Measurements from ENCODE around the gene SLC30A4.
A peak's percentile ranks its signal among the peaks of the same experiment; 100 is the strongest.

The SLC30A4 gene

GRCh38 chr15:45476410-45476809, 46.1 kb downstream of the SLC30A4 start:
- H3K4me3 ChIP-seq (ENCODE audit: low read depth in 1 of 2, low read length in 2 of 2): no peak overlapping the region
- H3K27me3 ChIP-seq (ENCODE audit: control insufficient read depth in 1 of 2, insufficient read depth in 2 of 2, low read length in 2 of 2): no peaks in the 10 kb centered on the region
- H3K9ac ChIP-seq (ENCODE audit: low read depth in 1 of 2, low read length in 2 of 2): no peak overlapping the region
- H3K4me1 ChIP-seq (ENCODE audit: control insufficient read depth in 1 of 2, insufficient read depth in 2 of 2, low read length in 2 of 2): peaks cover 3 to 7% of the 10 kb centered on the region in 2 donors
- peaks cover 6% of the 10 kb centered on the region in 2 donors for H3K36me3 ChIP-seq (ENCODE audit: control insufficient read depth in 1 of 2, insufficient read depth in 2 of 2, low read length in 2 of 2)
- H3K27ac ChIP-seq (ENCODE audit: low read depth, low read length): no peak overlapping the region
- no peaks in the 10 kb centered on the region for H3K9me3 ChIP-seq (ENCODE audit: control insufficient read depth in 1 of 2, low read length in 2 of 2)

GRCh38 chr15:45474799-45475198, 47.8 kb downstream of the SLC30A4 start:
- no peak overlapping the region for H3K9ac ChIP-seq (ENCODE audit: low read depth in 1 of 2, low read length in 2 of 2)

GRCh38 chr15:45473068-45473467, 49.5 kb downstream of the SLC30A4 start:
- Histone ChIP-seq H3K4me3 (ENCODE audit: low read depth in 1 of 2, low read length in 2 of 2) (no peak overlapping the region), H3K9ac (ENCODE audit: low read depth in 1 of 2, low read length in 2 of 2) (no peak overlapping the region), H3K27ac (ENCODE audit: low read depth, low read length) (no peak overlapping the region), H3K9me3 (ENCODE audit: control insufficient read depth in 1 of 2, low read length in 2 of 2) (no peaks in the 10 kb centered on the region), H3K36me3 (ENCODE audit: control insufficient read depth in 1 of 2, insufficient read depth in 2 of 2, low read length in 2 of 2) (no peaks in the 10 kb centered on the region), H3K27me3 (ENCODE audit: control insufficient read depth in 1 of 2, insufficient read depth in 2 of 2, low read length in 2 of 2) (no peaks in the 10 kb centered on the region), H3K4me1 (ENCODE audit: control insufficient read depth in 1 of 2, insufficient read depth in 2 of 2, low read length in 2 of 2) (peaks cover 3 to 7% of the 10 kb centered on the region in 2 donors)

More at GRCh38 chr15:45474799-45475198, 47.8 kb downstream of the SLC30A4 start:
- H3K4me1 ChIP-seq (ENCODE audit: control insufficient read depth in 1 of 2, insufficient read depth in 2 of 2, low read length in 2 of 2): peaks cover 3 to 7% of the 10 kb centered on the region in 2 donors
- no peaks in the 10 kb centered on the region for H3K36me3 ChIP-seq (ENCODE audit: control insufficient read depth in 1 of 2, insufficient read depth in 2 of 2, low read length in 2 of 2)
- H3K4me3 ChIP-seq (ENCODE audit: low read depth in 1 of 2, low read length in 2 of 2): no peak overlapping the region
- H3K9me3 ChIP-seq (ENCODE audit: control insufficient read depth in 1 of 2, low read length in 2 of 2): no peaks in the 10 kb centered on the region
- H3K27ac ChIP-seq (ENCODE audit: low read depth, low read length): no peak overlapping the region
- no peaks in the 10 kb centered on the region for H3K27me3 ChIP-seq (ENCODE audit: control insufficient read depth in 1 of 2, insufficient read depth in 2 of 2, low read length in 2 of 2)

GRCh38 chr15:45471151-45471550, 51.4 kb downstream of the SLC30A4 start:
- Histone ChIP-seq H3K9ac (ENCODE audit: low read depth in 1 of 2, low read length in 2 of 2) (no peak overlapping the region), H3K36me3 (ENCODE audit: control insufficient read depth in 1 of 2, insufficient read depth in 2 of 2, low read length in 2 of 2) (no peaks in the 10 kb centered on the region), H3K27me3 (ENCODE audit: control insufficient read depth in 1 of 2, insufficient read depth in 2 of 2, low read length in 2 of 2) (no peaks in the 10 kb centered on the region), H3K27ac (ENCODE audit: low read depth, low read length) (no peak overlapping the region), H3K9me3 (ENCODE audit: control insufficient read depth in 1 of 2, low read length in 2 of 2) (no peaks in the 10 kb centered on the region), H3K4me1 (ENCODE audit: control insufficient read depth in 1 of 2, insufficient read depth in 2 of 2, low read length in 2 of 2) (peaks cover 0 to 3% of the 10 kb centered on the region in 2 donors), H3K4me3 (ENCODE audit: low read depth in 1 of 2, low read length in 2 of 2) (no peak overlapping the region)

- H3K9me3 ChIP-seq (ENCODE audit: control insufficient read depth in 1 of 2, low read length in 2 of 2): no peaks in the 10 kb centered on the region
- no peak overlapping the region for H3K27ac ChIP-seq (ENCODE audit: low read depth, low read length)
- no peak overlapping the region for H3K4me3 ChIP-seq (ENCODE audit: low read depth in 1 of 2, low read length in 2 of 2)
- H3K9ac ChIP-seq (ENCODE audit: low read depth in 1 of 2, low read length in 2 of 2): no peak overlapping the region
- no peaks in the 10 kb centered on the region for H3K36me3 ChIP-seq (ENCODE audit: control insufficient read depth in 1 of 2, insufficient read depth in 2 of 2, low read length in 2 of 2)
- no peaks in the 10 kb centered on the region for H3K4me1 ChIP-seq (ENCODE audit: control insufficient read depth in 1 of 2, insufficient read depth in 2 of 2, low read length in 2 of 2)
- H3K27me3 ChIP-seq (ENCODE audit: control insufficient read depth in 1 of 2, insufficient read depth in 2 of 2, low read length in 2 of 2): no peaks in the 10 kb centered on the region
Measured at GRCh38 chr15:45469441-45469840, 53.1 kb downstream of the SLC30A4 start.

GRCh38 chr15:45469027-45469426, 53.5 kb downstream of the SLC30A4 start:
- no peak overlapping the region for H3K4me3 ChIP-seq (ENCODE audit: low read depth in 1 of 2, low read length in 2 of 2)
- no peaks in the 10 kb centered on the region for H3K27me3 ChIP-seq (ENCODE audit: control insufficient read depth in 1 of 2, insufficient read depth in 2 of 2, low read length in 2 of 2)
- no peak overlapping the region for H3K27ac ChIP-seq (ENCODE audit: low read depth, low read length)
- H3K9me3 ChIP-seq (ENCODE audit: control insufficient read depth in 1 of 2, low read length in 2 of 2): no peaks in the 10 kb centered on the region
- H3K4me1 ChIP-seq (ENCODE audit: control insufficient read depth in 1 of 2, insufficient read depth in 2 of 2, low read length in 2 of 2): no peaks in the 10 kb centered on the region
- no peaks in the 10 kb centered on the region for H3K36me3 ChIP-seq (ENCODE audit: control insufficient read depth in 1 of 2, insufficient read depth in 2 of 2, low read length in 2 of 2)
- H3K9ac ChIP-seq (ENCODE audit: low read depth in 1 of 2, low read length in 2 of 2): no peak overlapping the region

- no peak overlapping the region for H3K4me3 ChIP-seq (ENCODE audit: low read depth in 1 of 2, low read length in 2 of 2)
Measured at GRCh38 chr15:45468294-45468693, 54.3 kb downstream of the SLC30A4 start.

GRCh38 chr15:45458746-45459403, 63.7 kb downstream of the SLC30A4 start:
- Histone ChIP-seq H3K27me3 (ENCODE audit: control insufficient read depth in 1 of 2, insufficient read depth in 2 of 2, low read length in 2 of 2) (no peaks in the 10 kb centered on the region), H3K27ac (ENCODE audit: low read depth, low read length) (no peak overlapping the region), H3K4me1 (ENCODE audit: control insufficient read depth in 1 of 2, insufficient read depth in 2 of 2, low read length in 2 of 2) (peaks cover 23 to 35% of the 10 kb centered on the region in 2 donors), H3K4me3 (ENCODE audit: low read depth in 1 of 2, low read length in 2 of 2) (peak overlapping the region in 1 of 2 donors; percentile 72), H3K9ac (ENCODE audit: low read depth in 1 of 2, low read length in 2 of 2) (no peak overlapping the region), H3K36me3 (ENCODE audit: control insufficient read depth in 1 of 2, insufficient read depth in 2 of 2, low read length in 2 of 2) (peaks cover 0 to 8% of the 10 kb centered on the region in 2 donors), H3K9me3 (ENCODE audit: control insufficient read depth in 1 of 2, low read length in 2 of 2) (no peaks in the 10 kb centered on the region)

More at GRCh38 chr15:45468294-45468693, 54.3 kb downstream of the SLC30A4 start:
- no peaks in the 10 kb centered on the region for H3K9me3 ChIP-seq (ENCODE audit: control insufficient read depth in 1 of 2, low read length in 2 of 2)
- H3K27me3 ChIP-seq (ENCODE audit: control insufficient read depth in 1 of 2, insufficient read depth in 2 of 2, low read length in 2 of 2): no peaks in the 10 kb centered on the region
- no peak overlapping the region for H3K27ac ChIP-seq (ENCODE audit: low read depth, low read length)
- no peaks in the 10 kb centered on the region for H3K36me3 ChIP-seq (ENCODE audit: control insufficient read depth in 1 of 2, insufficient read depth in 2 of 2, low read length in 2 of 2)
- no peaks in the 10 kb centered on the region for H3K4me1 ChIP-seq (ENCODE audit: control insufficient read depth in 1 of 2, insufficient read depth in 2 of 2, low read length in 2 of 2)
- H3K9ac ChIP-seq (ENCODE audit: low read depth in 1 of 2, low read length in 2 of 2): no peak overlapping the region

- Histone ChIP-seq H3K9me3 (ENCODE audit: control insufficient read depth in 1 of 2, low read length in 2 of 2) (no peaks in the 10 kb centered on the region), H3K27ac (ENCODE audit: low read depth, low read length) (no peak overlapping the region), H3K36me3 (ENCODE audit: control insufficient read depth in 1 of 2, insufficient read depth in 2 of 2, low read length in 2 of 2) (peaks cover 0 to 8% of the 10 kb centered on the region in 2 donors), H3K4me1 (ENCODE audit: control insufficient read depth in 1 of 2, insufficient read depth in 2 of 2, low read length in 2 of 2) (peaks cover 23 to 35% of the 10 kb centered on the region in 2 donors), H3K27me3 (ENCODE audit: control insufficient read depth in 1 of 2, insufficient read depth in 2 of 2, low read length in 2 of 2) (no peaks in the 10 kb centered on the region), H3K4me3 (ENCODE audit: low read depth in 1 of 2, low read length in 2 of 2) (peak overlapping the region; percentile 60 to 72), H3K9ac (ENCODE audit: low read depth in 1 of 2, low read length in 2 of 2) (peak overlapping the region; percentile 40 to 55)
Measured at GRCh38 chr15:45457641-45458539, 64.7 kb downstream of the SLC30A4 start.

- Histone ChIP-seq H3K27me3 (ENCODE audit: control insufficient read depth in 1 of 2, insufficient read depth in 2 of 2, low read length in 2 of 2) (no peaks in the 10 kb centered on the region), H3K36me3 (ENCODE audit: control insufficient read depth in 1 of 2, insufficient read depth in 2 of 2, low read length in 2 of 2) (peaks cover 0 to 8% of the 10 kb centered on the region in 2 donors), H3K27ac (ENCODE audit: low read depth, low read length) (no peak overlapping the region), H3K9ac (ENCODE audit: low read depth in 1 of 2, low read length in 2 of 2) (peak overlapping the region in 1 of 2 donors; percentile 28), H3K9me3 (ENCODE audit: control insufficient read depth in 1 of 2, low read length in 2 of 2) (no peaks in the 10 kb centered on the region), H3K4me1 (ENCODE audit: control insufficient read depth in 1 of 2, insufficient read depth in 2 of 2, low read length in 2 of 2) (peaks cover 23 to 35% of the 10 kb centered on the region in 2 donors), H3K4me3 (ENCODE audit: low read depth in 1 of 2, low read length in 2 of 2) (peak overlapping the region in 1 of 2 donors; percentile 60)
Measured at GRCh38 chr15:45457220-45457619, 65.3 kb downstream of the SLC30A4 start.
